MCF 10A (cell line): ENCODE measurements around the gene ADM. TPM values are rescaled to one million over a fixed set of nuclear protein-coding genes. Genes with fewer than 3 reads are reported as not detected.

Source experiments
- BruUV-seq: library from RNA; stranded (reverse); fragments of 400-500 nt; replicated peaks from 2 replicates; lab custom pipeline; 2021; lab: Mats Ljungman, UMichigan
- CTCF ChIA-PET: fragments of 300-600 bp; sonication (Branson Sonifier 250); formaldehyde crosslinking; extraction: SDS; loops from one replicate; lab custom pipeline; 2021; ENCODE audit warnings: antibody characterized with exemption, inconsistent platforms; lab: Yijun Ruan, JAX
- POLR2A ChIA-PET: fragments of 300-600, 350-650 bp; sonication (Branson Sonifier 250); formaldehyde crosslinking; extraction: SDS; loops from one replicate; lab custom pipeline; 2020; ENCODE audit warnings: antibody characterized with exemption, inconsistent platforms; lab: Yijun Ruan, JAX
- DNase-seq: peaks from one replicate; pipeline ENCODE4 v3.0.0-alpha.2; 2018; ENCODE audit not compliant: unreplicated experiment
- H3K27ac Mint-ChIP-seq: one replicate; pipeline ENCODE4 v1.8.0; 2022; ENCODE audit warnings: mild to moderate bottlenecking, low read depth, mixed read lengths; ENCODE audit not compliant: unreplicated experiment
- H3K27me3 Mint-ChIP-seq: one replicate; pipeline ENCODE4 v1.8.0; 2022; ENCODE audit warnings: mixed read lengths; ENCODE audit not compliant: insufficient read depth, unreplicated experiment
- H3K36me3 Mint-ChIP-seq: one replicate; pipeline ENCODE4 v1.8.0; 2022; ENCODE audit warnings: mild to moderate bottlenecking, moderate library complexity, mixed read lengths; ENCODE audit not compliant: insufficient read depth, unreplicated experiment
- H3K4me1 Mint-ChIP-seq: one replicate; pipeline ENCODE4 v1.8.0; 2022; ENCODE audit warnings: mixed read lengths; ENCODE audit not compliant: insufficient read depth, unreplicated experiment
- H3K4me3 Mint-ChIP-seq: one replicate; pipeline ENCODE4 v1.8.0; 2022; ENCODE audit warnings: mild to moderate bottlenecking, moderate library complexity, mixed read lengths; ENCODE audit not compliant: unreplicated experiment
- H3K9me3 Mint-ChIP-seq: one replicate; pipeline ENCODE4 v1.8.0; 2022; ENCODE audit warnings: mixed read lengths; ENCODE audit not compliant: unreplicated experiment
- CTCF ChIP-seq: fragments of 200-600 bp; IDR thresholded peaks from one replicate; pipeline ENCODE4 v1.8.0; 2022; ENCODE audit warnings: antibody characterized with exemption, mild to moderate bottlenecking; ENCODE audit not compliant: unreplicated experiment
- intact Hi-C: fragments of 100-400 bp; cut with micrococcal nuclease; formaldehyde crosslinking; loops from 2 replicates; pipeline ENCODE4 v1.14.1; 2022
- total RNA-seq: library from RNA; stranded (reverse); gene quantifications from 2 replicates; pipeline ENCODE4 v1.2.3, GENCODE V29; 2022

The ADM gene
- total RNA-seq, 1 experiment from 2014 or later, result 8.7 TPM

GRCh38 chr11:10317151-10317755, 12.4 kb downstream of the ADM start:
- BruUV-seq, result no TSS peak
- H3K36me3 Mint-ChIP-seq, result no peaks in the 10 kb centered on the region
- H3K4me1 Mint-ChIP-seq, result peaks cover 13% of the 10 kb centered on the region
- H3K27me3 Mint-ChIP-seq, result no peaks in the 10 kb centered on the region
- CTCF ChIA-PET, result interaction anchor here (0.7 to 2.3 kb wide), 3 partner anchors 8 to 110 kb away, joined by 3 to 7 read pairs (median 6); partner anchors contain the start of gene ADM
- no peak overlapping the region for H3K27ac Mint-ChIP-seq
- H3K4me3 Mint-ChIP-seq, result no peak overlapping the region
- intact Hi-C loops, result no loop called here
- no peaks in the 10 kb centered on the region for H3K9me3 Mint-ChIP-seq
- POLR2A ChIA-PET, result interaction anchor here (1.0 to 1.7 kb wide), 3 partner anchors 8 to 422 kb away, joined by 3 to 6 read pairs (median 4); partner anchors contain the start of gene ADM
- no peak for DNase-seq
- no peak for TF ChIP-seq CTCF

- ChIA-PET POLR2A (interaction anchor here (1.0 to 1.7 kb wide), 3 partner anchors 9 to 421 kb away, joined by 3 to 6 read pairs (median 4); partner anchors contain the start of gene ADM), CTCF (interaction anchor here (0.6 to 2.3 kb wide), 3 partner anchors 9 to 402 kb away, joined by 3 to 7 read pairs (median 6); partner anchors contain the start of gene ADM)
- Mint-ChIP-seq H3K9me3 (no peaks in the 10 kb centered on the region), H3K27ac (peak overlapping the region; percentile 67), H3K4me1 (peaks cover 18% of the 10 kb centered on the region), H3K27me3 (no peaks in the 10 kb centered on the region), H3K4me3 (no peak overlapping the region), H3K36me3 (no peaks in the 10 kb centered on the region)
- BruUV-seq, result no TSS peak
- TF ChIP-seq CTCF, result no peak
- no peak for DNase-seq
- intact Hi-C loops, result no loop called here
These were observed 13.1 kb downstream of the ADM start for GRCh38 chr11:10317776-10318526.

GRCh38 chr11:10318527-10318802, 13.6 kb downstream of the ADM start:
- TF ChIP-seq CTCF, result no peak
- no peak for DNase-seq
- no peaks in the 10 kb centered on the region for H3K9me3 Mint-ChIP-seq
- H3K27ac Mint-ChIP-seq, result peak overlapping the region; percentile 67
- peaks cover 18% of the 10 kb centered on the region for H3K4me1 Mint-ChIP-seq
- no TSS peak for BruUV-seq
- ChIA-PET CTCF (interaction anchor here (0.6 to 2.3 kb wide), 2 partner anchors 9 to 401 kb away, joined by 3 to 7 read pairs; no protein-coding TSS in a partner anchor), POLR2A (interaction anchor here (1.0 to 1.7 kb wide), 3 partner anchors 10 to 421 kb away, joined by 3 to 6 read pairs (median 4); partner anchors contain the start of gene ADM)
- H3K27me3 Mint-ChIP-seq, result no peaks in the 10 kb centered on the region
- intact Hi-C loops, result no loop called here
- H3K36me3 Mint-ChIP-seq, result no peaks in the 10 kb centered on the region
- H3K4me3 Mint-ChIP-seq, result no peak overlapping the region
